ENCODE data around the gene ARID3A. TPM values are rescaled to one million over a fixed set of nuclear protein-coding genes. Genes with fewer than 3 reads are reported as not detected.

ARID3A gene
- total and polyA plus RNA-seq, 12 donors, result 1.6 to 10.2 (median 7.4) TPM

DNA sequence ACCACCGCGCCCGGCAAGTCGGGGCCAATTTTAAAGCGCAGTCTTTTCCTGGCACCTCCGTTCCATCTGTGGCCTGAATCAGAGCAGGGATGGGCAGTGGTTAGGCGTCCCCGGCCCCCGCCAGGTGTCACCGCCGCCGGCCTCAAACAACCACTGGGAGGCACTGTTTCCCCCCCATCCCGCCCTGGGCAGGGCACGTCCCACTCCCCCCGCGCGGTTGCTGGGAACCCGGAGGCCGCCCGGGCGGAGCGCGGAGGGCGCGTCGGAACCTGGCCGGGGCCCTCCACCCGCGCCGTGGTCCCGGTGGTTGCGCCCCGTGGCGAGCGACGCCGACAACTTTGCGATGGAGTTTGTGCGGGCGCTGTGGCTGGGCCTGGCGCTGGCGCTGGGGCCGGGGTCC is 74.3 kb downstream of the ARID3A start, which contains the start of gene GRIN3B:
GRIN3B (plus strand) TSS at position 325 of the 400 bp plus-strand sequence; CDS start at position 344, 19 bp downstream.
- peak in 2 of 7 donors; percentile 56 to 59 for DNase-seq
- intact Hi-C loops (cut with DNase I), result no loop called here

DNA sequence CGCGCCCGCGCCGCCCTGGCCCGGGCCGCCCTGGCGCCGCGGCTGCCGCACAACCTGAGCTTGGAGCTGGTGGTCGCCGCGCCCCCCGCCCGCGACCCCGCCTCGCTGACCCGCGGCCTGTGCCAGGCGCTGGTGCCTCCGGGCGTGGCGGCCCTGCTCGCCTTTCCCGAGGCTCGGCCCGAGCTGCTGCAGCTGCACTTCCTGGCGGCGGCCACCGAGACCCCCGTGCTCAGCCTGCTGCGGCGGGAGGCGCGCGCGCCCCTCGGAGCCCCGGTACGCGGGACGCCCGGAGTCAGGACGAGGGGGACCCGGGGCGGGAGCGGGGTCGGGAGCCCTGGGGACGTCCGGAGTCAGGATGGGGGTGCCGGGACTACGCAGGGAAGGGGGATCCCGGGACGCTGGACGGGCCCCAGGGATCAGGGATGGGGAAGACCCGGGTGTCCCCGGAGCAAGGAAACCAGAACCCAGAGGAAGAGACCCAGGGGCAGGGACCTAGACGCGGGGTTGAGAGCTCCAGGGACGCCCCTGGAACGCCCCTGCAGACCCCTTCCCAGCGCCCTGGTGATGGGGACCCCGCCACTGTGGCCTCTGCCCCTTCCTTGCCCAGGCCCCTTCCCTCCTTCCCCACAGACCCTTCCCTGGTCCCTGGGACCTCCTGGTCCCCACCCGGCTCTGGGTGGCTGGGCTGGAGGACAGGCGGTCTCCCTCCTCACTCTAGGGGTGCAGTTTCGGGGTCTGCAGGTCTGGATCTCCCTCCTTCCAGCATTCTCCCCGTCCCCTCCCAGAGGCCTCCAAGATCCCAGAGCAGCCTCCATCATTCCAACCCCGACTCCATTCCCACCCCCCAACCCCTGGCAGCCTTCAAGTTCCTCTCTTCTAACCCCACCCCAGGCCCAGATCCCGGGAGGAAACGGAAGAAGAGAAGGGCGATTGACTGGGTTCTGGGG is 75.0 kb downstream of the ARID3A start:
- 5 to 19% (median 6%) methylated on average over 18 to 73 of the region's 73 CpGs for WGBS, 4 donors
- TF ChIP-seq CTCF (IDR thresholded peaks at IDR 0.05) (no peak), POLR2A (IDR thresholded peaks at IDR 0.05) (no peak)
- Histone ChIP-seq H3K36me3 (replicated peaks in 1 of 2) (no peaks in the 10 kb centered on the region), H3K27ac (no peak overlapping the region), H3K4me1 (replicated peaks in 1 of 2) (peaks cover 0 to 10% of the 10 kb centered on the region in 2 donors), H3K4me3 (no peak overlapping the region), H3K27me3 (peaks cover 31% of the 10 kb centered on the region), H3K9me3 (replicated peaks in 1 of 3) (no peaks in the 10 kb centered on the region)
- DNase-seq, result no peak
- intact Hi-C loops (cut with DNase I), result no loop called here

More for the DNA sequence above, 74.3 kb downstream of the ARID3A start, which contains the start of gene GRIN3B:
- no peak within 1 kb of the TSS for H3K27ac ChIP-seq
- TF ChIP-seq CTCF (IDR thresholded peaks at IDR 0.05) (peak in 4 of 6 experiments; percentile 6 to 41 (median 23)), POLR2A (IDR thresholded peaks at IDR 0.05) (no peak)
- no peak within 1 kb of the TSS for H3K4me3 ChIP-seq
- WGBS, 4 donors, result 0 to 2% (median 2%) methylated on average over 5 to 43 of the region's 43 CpGs
- H3K27me3 ChIP-seq, result peaks cover 38% of the 10 kb centered on the region
- H3K9me3 ChIP-seq (replicated peaks in 1 of 3), result no peaks in the 10 kb centered on the region
- H3K36me3 ChIP-seq (replicated peaks in 1 of 2), result no peaks in the 10 kb centered on the region
- H3K4me1 ChIP-seq (replicated peaks in 1 of 2), result peaks cover 0 to 10% of the 10 kb centered on the region in 2 donors

GRCh38 chr19:1001538-1002166 is 75.8 kb downstream of the ARID3A start:
- peak in 2 of 7 donors; percentile 49 to 69 for DNase-seq
- H3K36me3 ChIP-seq (replicated peaks in 1 of 2), result no peaks in the 10 kb centered on the region
- no peaks in the 10 kb centered on the region for H3K9me3 ChIP-seq (replicated peaks in 1 of 3)
- TF ChIP-seq CTCF (IDR thresholded peaks at IDR 0.05), result peak; percentile 82 to 92 (median 88)
- TF ChIP-seq POLR2A (IDR thresholded peaks at IDR 0.05), result no peak
- H3K4me3 ChIP-seq, result no peak overlapping the region
- H3K4me1 ChIP-seq (replicated peaks in 1 of 2), result peaks cover 0 to 3% of the 10 kb centered on the region in 2 donors
- H3K27ac ChIP-seq, result no peak overlapping the region
- intact Hi-C loops (cut with DNase I), result no loop called here
- peaks cover 24% of the 10 kb centered on the region for H3K27me3 ChIP-seq
- WGBS, 4 donors, result 8 to 31% (median 18%) methylated on average over 4 to 20 of the region's 20 CpGs

GRCh38 chr19:1002600-1002999 is 76.8 kb downstream of the ARID3A start:
- Histone ChIP-seq H3K36me3 (replicated peaks in 1 of 2) (no peaks in the 10 kb centered on the region), H3K27ac (no peak overlapping the region), H3K4me1 (replicated peaks in 1 of 2) (peaks cover 0 to 3% of the 10 kb centered on the region in 2 donors), H3K4me3 (no peak overlapping the region), H3K9me3 (replicated peaks in 1 of 3) (no peaks in the 10 kb centered on the region), H3K27me3 (peaks cover 18% of the 10 kb centered on the region)
- TF ChIP-seq POLR2A (IDR thresholded peaks at IDR 0.05) (no peak), CTCF (IDR thresholded peaks at IDR 0.05) (no peak)
- no peak for DNase-seq
- WGBS, 4 donors, result 79 to 84% (median 80%) methylated on average over 4 of the region's 4 CpGs
- intact Hi-C loops (cut with DNase I), result no loop called here
